ENCODE results near the gene ARMH4.

ARMH4 gene

GRCh38 chr14:58098507-58098906 is 53.5 kb downstream of the ARMH4 start:
- DNase-seq (ENCODE audit: low spot score): no peak

GRCh38 chr14:58096731-58097130 is 55.3 kb downstream of the ARMH4 start:
- no peak for DNase-seq (ENCODE audit: low spot score)

GRCh38 chr14:58091883-58092630 is 60.0 kb downstream of the ARMH4 start:
- DNase-seq (ENCODE audit: low spot score): no peak

GRCh38 chr14:58089612-58090011 is 62.4 kb downstream of the ARMH4 start:
- DNase-seq (ENCODE audit: low spot score): no peak

GRCh38 chr14:58088961-58089360 is 63.1 kb downstream of the ARMH4 start:
- DNase-seq (ENCODE audit: low spot score): no peak

- no peak for DNase-seq (ENCODE audit: low spot score)
Observed at GRCh38 chr14:58085877-58086276, 66.1 kb downstream of the ARMH4 start.

GRCh38 chr14:58082491-58083098 is 69.4 kb downstream of the ARMH4 start:
- no peak for DNase-seq (ENCODE audit: low spot score)

GRCh38 chr14:58082011-58082410 is 70.0 kb downstream of the ARMH4 start:
- no peak for DNase-seq (ENCODE audit: low spot score)

- no peak for DNase-seq (ENCODE audit: low spot score)
Observed at GRCh38 chr14:58078471-58078870, 73.5 kb downstream of the ARMH4 start.

GRCh38 chr14:58078068-58078467 is 73.9 kb downstream of the ARMH4 start:
- DNase-seq (ENCODE audit: low spot score): no peak

- no peak for DNase-seq (ENCODE audit: low spot score)
Observed at GRCh38 chr14:58077621-58078020, 74.4 kb downstream of the ARMH4 start.

GRCh38 chr14:58073516-58073915 is 78.5 kb downstream of the ARMH4 start:
- no peak for DNase-seq (ENCODE audit: low spot score)

- DNase-seq (ENCODE audit: low spot score): peak; percentile 83
Observed at GRCh38 chr14:58072288-58073071, 79.5 kb downstream of the ARMH4 start.

GRCh38 chr14:58071341-58071740 is 80.7 kb downstream of the ARMH4 start:
- DNase-seq (ENCODE audit: low spot score): no peak

- no peak for DNase-seq (ENCODE audit: low spot score)
Observed at GRCh38 chr14:58068306-58068705, 83.7 kb downstream of the ARMH4 start.

- DNase-seq (ENCODE audit: low spot score): no peak
Observed at GRCh38 chr14:58066115-58066514, 85.9 kb downstream of the ARMH4 start.

GRCh38 chr14:58061581-58061980 is 90.4 kb downstream of the ARMH4 start:
- DNase-seq (ENCODE audit: low spot score): no peak

- no peak for DNase-seq (ENCODE audit: low spot score)
Observed at GRCh38 chr14:58060898-58061297, 91.1 kb downstream of the ARMH4 start.

- DNase-seq (ENCODE audit: low spot score): no peak
Observed at GRCh38 chr14:58060077-58060476, 91.9 kb downstream of the ARMH4 start.

GRCh38 chr14:58059126-58059525 is 92.9 kb downstream of the ARMH4 start:
- no peak for DNase-seq (ENCODE audit: low spot score)

GRCh38 chr14:58055497-58056010 is 96.5 kb downstream of the ARMH4 start:
- DNase-seq (ENCODE audit: low spot score): no peak

- DNase-seq (ENCODE audit: low spot score): no peak
Observed at GRCh38 chr14:58054100-58054499, 97.9 kb downstream of the ARMH4 start.

- DNase-seq (ENCODE audit: low spot score): no peak
Observed at GRCh38 chr14:58048219-58048618, 103.8 kb downstream of the ARMH4 start.
